Smooth muscle cell (in vitro differentiated cells): ENCODE results near the gene STAMBP. TPM values are rescaled to one million over a fixed set of nuclear protein-coding genes. Genes with fewer than 3 reads are reported as not detected.

Experiments
- DNase-seq: peaks from one replicate; lab custom pipeline; 2025; ENCODE audit not compliant: unreplicated experiment; lab: John Stamatoyannopoulos, UW
- H2AFZ ChIP-seq: fragments of 200-600 bp; sonication (generic); 2 replicates; pipeline ENCODE4 v1.6.0; 2016; ENCODE audit warnings: antibody characterized with exemption, low read depth, mild to moderate bottlenecking
- H3F3A ChIP-seq: fragments of 200-600 bp; sonication (generic); 2 replicates; pipeline ENCODE4 v1.6.0; 2017; ENCODE audit warnings: antibody characterized with exemption, low read depth
- H3K27ac ChIP-seq: fragments of 200-600 bp; sonication (generic); 2 replicates; pipeline ENCODE4 v1.5.1; 2016; ENCODE audit warnings: low read depth, mild to moderate bottlenecking
- H3K27me3 ChIP-seq: fragments of 200-600 bp; sonication (generic); 2 replicates; pipeline ENCODE4 v1.6.1; 2016; ENCODE audit warnings: low read depth, mild to moderate bottlenecking
- H3K36me3 ChIP-seq: fragments of 200-600 bp; sonication (generic); 2 replicates; pipeline ENCODE4 v1.5.1; 2016; ENCODE audit warnings: low read depth
- H3K4me1 ChIP-seq: fragments of 200-600 bp; sonication (generic); 2 replicates; pipeline ENCODE4 v1.5.1; 2016; ENCODE audit warnings: low read depth
- H3K4me2 ChIP-seq: fragments of 200-600 bp; sonication (generic); 2 replicates; pipeline ENCODE4 v1.6.0; 2016; ENCODE audit warnings: mild to moderate bottlenecking
- H3K4me3 ChIP-seq: fragments of 200-600 bp; sonication (generic); 2 replicates; pipeline ENCODE4 v1.5.1; 2016; ENCODE audit warnings: mild to moderate bottlenecking
- H3K79me2 ChIP-seq: fragments of 200-600 bp; sonication (generic); 2 replicates; pipeline ENCODE4 v1.6.0; 2016; ENCODE audit warnings: low read depth, mild to moderate bottlenecking
- H3K9ac ChIP-seq: fragments of 200-600 bp; sonication (generic); 2 replicates; pipeline ENCODE4 v1.6.0; 2016; ENCODE audit warnings: low read depth
- H3K9me3 ChIP-seq: fragments of 200-600 bp; sonication (generic); replicated peaks from 2 replicates; pipeline ENCODE4 v1.5.1; 2016; ENCODE audit warnings: low read depth
- H4K20me1 ChIP-seq: fragments of 200-600 bp; sonication (generic); 2 replicates; pipeline ENCODE4 v1.6.0; 2016; ENCODE audit warnings: low read depth
- WGBS: methylation state at CpG from one replicate; pipeline ENCODE4 v1.1.7; 2016; ENCODE audit warnings: low lambda C conversion rate; 5-methylcytosine and 5-hydroxymethylcytosine counted together
- polyA plus RNA-seq: library from polyadenylated mRNA; unstranded; fragments of >200 nt; fragmentation: Nextera tagmentation; extraction: Ambion mirVana; gene quantifications from 2 replicates; pipeline ENCODE4 v1.2.1, GENCODE V29; 2016
- total RNA-seq: library from RNA; depleted of rRNA; stranded (reverse); fragments of >200 nt; gene quantifications from 2 replicates; pipeline ENCODE4 v1.2.3, GENCODE V29; 2014
- TF ChIP-seq, protein P1 (sequence below): fragments of 200-600 bp; sonication (generic); IDR thresholded peaks from 2 replicates; pipeline ENCODE4 v1.5.1; 2017; ENCODE audit warnings: borderline replicate concordance, mild to moderate bottlenecking, antibody characterized with exemption; ENCODE audit not compliant: insufficient read depth, poor library complexity, severe bottlenecking

Gene STAMBP
- total and polyA plus RNA-seq, 2 experiments from 2014 or later = 48.5 to 61.1 TPM

DNA sequence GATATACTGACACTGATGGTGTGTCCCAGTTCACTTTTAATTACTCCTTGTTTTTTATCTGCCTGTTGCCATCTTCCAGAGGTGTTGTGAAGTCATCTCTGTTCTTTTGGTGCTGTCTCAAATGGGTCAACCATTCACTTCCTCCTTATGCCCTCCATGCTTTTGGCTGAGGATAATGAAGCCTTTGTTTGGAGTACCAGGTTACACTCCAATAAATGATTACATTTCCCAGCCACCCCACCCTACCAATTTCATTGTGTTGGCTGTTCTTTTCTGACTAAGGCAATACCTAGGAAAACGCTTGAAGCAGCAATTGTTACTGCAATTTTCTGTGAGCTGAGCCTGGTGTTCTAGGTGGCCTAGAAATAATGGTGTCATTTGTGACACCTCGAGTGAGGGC is 34.2 kb downstream of the STAMBP start:
- peaks cover 10% of the 10 kb centered on the region for H3K36me3 ChIP-seq
- peaks cover 3% of the 10 kb centered on the region for H3K4me1 ChIP-seq
- TF ChIP-seq, protein P1, sequence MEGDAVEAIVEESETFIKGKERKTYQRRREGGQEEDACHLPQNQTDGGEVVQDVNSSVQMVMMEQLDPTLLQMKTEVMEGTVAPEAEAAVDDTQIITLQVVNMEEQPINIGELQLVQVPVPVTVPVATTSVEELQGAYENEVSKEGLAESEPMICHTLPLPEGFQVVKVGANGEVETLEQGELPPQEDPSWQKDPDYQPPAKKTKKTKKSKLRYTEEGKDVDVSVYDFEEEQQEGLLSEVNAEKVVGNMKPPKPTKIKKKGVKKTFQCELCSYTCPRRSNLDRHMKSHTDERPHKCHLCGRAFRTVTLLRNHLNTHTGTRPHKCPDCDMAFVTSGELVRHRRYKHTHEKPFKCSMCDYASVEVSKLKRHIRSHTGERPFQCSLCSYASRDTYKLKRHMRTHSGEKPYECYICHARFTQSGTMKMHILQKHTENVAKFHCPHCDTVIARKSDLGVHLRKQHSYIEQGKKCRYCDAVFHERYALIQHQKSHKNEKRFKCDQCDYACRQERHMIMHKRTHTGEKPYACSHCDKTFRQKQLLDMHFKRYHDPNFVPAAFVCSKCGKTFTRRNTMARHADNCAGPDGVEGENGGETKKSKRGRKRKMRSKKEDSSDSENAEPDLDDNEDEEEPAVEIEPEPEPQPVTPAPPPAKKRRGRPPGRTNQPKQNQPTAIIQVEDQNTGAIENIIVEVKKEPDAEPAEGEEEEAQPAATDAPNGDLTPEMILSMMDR = no peak
- H3F3A ChIP-seq = peaks cover 10% of the 10 kb centered on the region
- no peak overlapping the region for H3K9ac ChIP-seq
- H2AFZ ChIP-seq = no peak overlapping the region
- DNase-seq = no peak
- WGBS = 97% methylated on average over 2 of the region's 2 CpGs
- no peaks in the 10 kb centered on the region for H3K27me3 ChIP-seq
- no peak overlapping the region for H3K27ac ChIP-seq
- H4K20me1 ChIP-seq = peaks cover 6% of the 10 kb centered on the region
- no peak overlapping the region for H3K4me2 ChIP-seq
- no peaks in the 10 kb centered on the region for H3K9me3 ChIP-seq
- no peak overlapping the region for H3K4me3 ChIP-seq
- no peaks in the 10 kb centered on the region for H3K79me2 ChIP-seq

DNA sequence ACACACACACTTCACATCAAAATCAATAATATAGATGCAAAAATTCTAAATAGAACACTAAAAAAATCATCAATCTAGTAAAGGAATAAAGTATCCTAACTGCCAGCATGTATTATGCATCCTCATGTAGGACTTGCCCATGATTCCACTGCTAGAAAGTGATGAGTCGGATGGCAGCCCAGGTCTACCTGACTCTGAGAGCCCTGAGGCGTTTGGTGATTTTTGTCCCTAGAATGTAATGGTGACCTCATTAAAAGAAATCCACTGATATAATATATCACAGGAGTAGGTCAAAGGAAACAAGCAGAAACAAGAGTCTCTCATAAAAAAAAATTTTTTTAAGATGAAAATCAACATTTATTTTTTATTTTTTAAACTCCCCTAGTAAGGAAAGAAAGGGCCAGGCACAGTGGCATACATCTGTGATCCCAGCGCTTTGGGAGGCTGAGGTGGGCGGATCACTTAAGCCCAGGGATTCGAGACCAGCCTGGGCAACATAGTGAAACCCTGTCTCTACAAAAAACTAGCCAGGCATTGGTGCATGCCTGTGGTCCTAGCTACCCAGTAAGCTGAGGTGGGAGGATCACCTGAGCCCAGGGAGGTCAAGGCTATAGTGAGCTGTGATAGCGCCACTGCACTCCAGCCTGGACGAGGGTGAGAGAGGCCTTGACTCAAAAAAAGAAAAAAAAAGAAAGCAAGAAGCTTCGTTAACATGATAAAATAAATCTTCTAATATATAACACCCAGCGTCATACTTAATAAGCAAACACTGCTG is 39.6 kb downstream of the STAMBP start:
- Histone ChIP-seq H4K20me1 (no peaks in the 10 kb centered on the region), H3K9ac (no peak overlapping the region), H3K4me1 (no peaks in the 10 kb centered on the region), H2AFZ (no peak overlapping the region), H3K79me2 (no peaks in the 10 kb centered on the region), H3K4me3 (no peak overlapping the region), H3K27me3 (no peaks in the 10 kb centered on the region), H3K36me3 (no peaks in the 10 kb centered on the region), H3F3A (no peaks in the 10 kb centered on the region), H3K27ac (no peak overlapping the region), H3K9me3 (no peaks in the 10 kb centered on the region), H3K4me2 (no peak overlapping the region)
- no peak for DNase-seq
- TF ChIP-seq, protein P1 = no peak
- WGBS = 80% methylated on average over 9 of the region's 9 CpGs

DNA sequence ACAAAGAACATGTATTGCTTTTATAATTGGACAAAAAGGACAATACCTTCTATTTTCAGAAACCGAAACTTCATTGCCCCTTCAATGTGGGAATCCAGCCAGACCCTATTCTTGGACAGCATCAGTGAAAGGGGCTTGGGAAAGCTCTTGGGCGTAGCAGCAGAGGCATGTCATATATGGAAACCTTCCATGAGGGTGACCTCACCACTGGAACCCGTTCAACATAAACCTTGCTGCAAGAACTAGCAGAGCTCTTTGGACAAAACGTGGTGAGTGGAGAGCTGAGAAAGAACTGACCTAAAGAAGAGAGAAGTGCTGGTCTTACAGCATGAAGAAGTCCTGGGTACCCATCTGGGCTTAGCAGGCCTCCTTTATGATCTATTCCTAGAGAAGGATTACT is 41.3 kb downstream of the STAMBP start:
- Histone ChIP-seq H3F3A (no peaks in the 10 kb centered on the region), H3K4me3 (no peak overlapping the region), H3K4me2 (no peak overlapping the region), H3K27ac (no peak overlapping the region), H3K27me3 (no peaks in the 10 kb centered on the region), H3K79me2 (no peaks in the 10 kb centered on the region), H3K36me3 (no peaks in the 10 kb centered on the region), H2AFZ (no peak overlapping the region), H3K4me1 (no peaks in the 10 kb centered on the region), H3K9me3 (no peaks in the 10 kb centered on the region), H3K9ac (no peak overlapping the region), H4K20me1 (no peaks in the 10 kb centered on the region)
- 67% methylated on average over 4 of the region's 4 CpGs for WGBS
- no peak for DNase-seq
- TF ChIP-seq, protein P1 = no peak
